ENCODE results near the gene NCMAP.

NCMAP gene

DNA sequence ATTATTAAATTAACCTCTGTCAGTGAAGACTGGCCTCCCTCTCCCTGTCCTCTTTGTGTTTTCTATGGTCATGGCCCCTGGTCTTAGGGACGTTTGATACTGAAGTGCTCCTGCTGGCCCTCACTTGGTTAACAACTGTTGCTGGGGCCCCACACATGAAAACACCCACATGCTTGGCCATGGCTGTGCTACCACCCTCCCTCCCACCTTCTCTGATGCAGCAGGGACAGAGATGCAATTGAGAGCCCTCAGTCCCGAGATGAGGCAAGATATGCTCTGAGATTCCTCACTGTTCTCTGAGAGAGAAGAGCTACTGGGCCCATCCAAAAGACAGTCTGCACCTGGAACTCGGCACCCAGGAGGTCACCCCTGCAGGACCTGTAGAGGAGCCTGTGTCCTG lies 33.3 kb downstream of the NCMAP start:
- H4K20me1 ChIP-seq (ENCODE audit: control insufficient read depth, insufficient read depth, low read depth, low read length), result no peaks in the 10 kb centered on the region
- H3K4me2 ChIP-seq (ENCODE audit: low read length), result no peak overlapping the region
- H3K27me3 ChIP-seq (ENCODE audit: control insufficient read depth, low read length), result 0 out of 2 replicates have a peak, but pooled peaks cover 4% of the 10 kb centered on the region
- H3K4me3 ChIP-seq (ENCODE audit: low read length), result no peak overlapping the region
- TF ChIP-seq, protein P1, sequence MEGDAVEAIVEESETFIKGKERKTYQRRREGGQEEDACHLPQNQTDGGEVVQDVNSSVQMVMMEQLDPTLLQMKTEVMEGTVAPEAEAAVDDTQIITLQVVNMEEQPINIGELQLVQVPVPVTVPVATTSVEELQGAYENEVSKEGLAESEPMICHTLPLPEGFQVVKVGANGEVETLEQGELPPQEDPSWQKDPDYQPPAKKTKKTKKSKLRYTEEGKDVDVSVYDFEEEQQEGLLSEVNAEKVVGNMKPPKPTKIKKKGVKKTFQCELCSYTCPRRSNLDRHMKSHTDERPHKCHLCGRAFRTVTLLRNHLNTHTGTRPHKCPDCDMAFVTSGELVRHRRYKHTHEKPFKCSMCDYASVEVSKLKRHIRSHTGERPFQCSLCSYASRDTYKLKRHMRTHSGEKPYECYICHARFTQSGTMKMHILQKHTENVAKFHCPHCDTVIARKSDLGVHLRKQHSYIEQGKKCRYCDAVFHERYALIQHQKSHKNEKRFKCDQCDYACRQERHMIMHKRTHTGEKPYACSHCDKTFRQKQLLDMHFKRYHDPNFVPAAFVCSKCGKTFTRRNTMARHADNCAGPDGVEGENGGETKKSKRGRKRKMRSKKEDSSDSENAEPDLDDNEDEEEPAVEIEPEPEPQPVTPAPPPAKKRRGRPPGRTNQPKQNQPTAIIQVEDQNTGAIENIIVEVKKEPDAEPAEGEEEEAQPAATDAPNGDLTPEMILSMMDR (IDR thresholded peaks at IDR 0.05; ENCODE audit: low read depth, low read length, poor library complexity, severe bottlenecking), result no peak
- TF ChIP-seq EZH2phosphoT487 (IDR thresholded peaks at IDR 0.05; ENCODE audit: borderline replicate concordance, low read length), result no peak
- H3K79me2 ChIP-seq (ENCODE audit: control insufficient read depth, low read length), result no peaks in the 10 kb centered on the region
- no peaks in the 10 kb centered on the region for H3F3A ChIP-seq (ENCODE audit: control insufficient read depth, insufficient read depth)
- H3K9me3 ChIP-seq (ENCODE audit: control insufficient read depth, insufficient read depth, low read length), result no peaks in the 10 kb centered on the region
- no peak overlapping the region for H3K27ac ChIP-seq (ENCODE audit: low read depth, low read length)
- H3K36me3 ChIP-seq (ENCODE audit: control insufficient read depth, low read length), result no peaks in the 10 kb centered on the region
- peaks cover 5% of the 10 kb centered on the region for H3K4me1 ChIP-seq (ENCODE audit: control insufficient read depth, low read length)
- H3K9me2 ChIP-seq (replicated peaks; ENCODE audit: control insufficient read depth, low read length), result no peaks in the 10 kb centered on the region

GRCh38 chr1:24591781-24592180 lies 35.9 kb downstream of the NCMAP start:
- Histone ChIP-seq H4K20me1 (ENCODE audit: control insufficient read depth, insufficient read depth, low read depth, low read length) (no peaks in the 10 kb centered on the region), H3K4me1 (ENCODE audit: control insufficient read depth, low read length) (peaks cover 4% of the 10 kb centered on the region), H3K36me3 (ENCODE audit: control insufficient read depth, low read length) (no peaks in the 10 kb centered on the region), H3K9me3 (ENCODE audit: control insufficient read depth, insufficient read depth, low read length) (no peaks in the 10 kb centered on the region), H3F3A (ENCODE audit: control insufficient read depth, insufficient read depth) (no peaks in the 10 kb centered on the region), H3K27ac (ENCODE audit: low read depth, low read length) (no peak overlapping the region), H3K27me3 (ENCODE audit: control insufficient read depth, low read length) (peaks cover 13% of the 10 kb centered on the region; the same call in 1 of the 2 replicates), H3K9me2 (replicated peaks; ENCODE audit: control insufficient read depth, low read length) (no peaks in the 10 kb centered on the region), H3K4me2 (ENCODE audit: low read length) (no peak overlapping the region), H3K4me3 (ENCODE audit: low read length) (no peak overlapping the region), H3K79me2 (ENCODE audit: control insufficient read depth, low read length) (no peaks in the 10 kb centered on the region)
- TF ChIP-seq, protein P1 (IDR thresholded peaks at IDR 0.05; ENCODE audit: low read depth, low read length, poor library complexity, severe bottlenecking), result no peak
- TF ChIP-seq EZH2phosphoT487 (IDR thresholded peaks at IDR 0.05; ENCODE audit: borderline replicate concordance, low read length), result no peak

GRCh38 chr1:24594328-24594598 lies 38.4 kb downstream of the NCMAP start:
- no peaks in the 10 kb centered on the region for H3K79me2 ChIP-seq (ENCODE audit: control insufficient read depth, low read length)
- no peaks in the 10 kb centered on the region for H3F3A ChIP-seq (ENCODE audit: control insufficient read depth, insufficient read depth)
- H3K27me3 ChIP-seq (ENCODE audit: control insufficient read depth, low read length), result peaks cover 13% of the 10 kb centered on the region; the same call in 1 of the 2 replicates
- H3K4me2 ChIP-seq (ENCODE audit: low read length), result no peak overlapping the region
- no peak for TF ChIP-seq EZH2phosphoT487 (IDR thresholded peaks at IDR 0.05; ENCODE audit: borderline replicate concordance, low read length)
- TF ChIP-seq, protein P1 (IDR thresholded peaks at IDR 0.05; ENCODE audit: low read depth, low read length, poor library complexity, severe bottlenecking), result no peak
- no peaks in the 10 kb centered on the region for H3K9me2 ChIP-seq (replicated peaks; ENCODE audit: control insufficient read depth, low read length)
- no peaks in the 10 kb centered on the region for H4K20me1 ChIP-seq (ENCODE audit: control insufficient read depth, insufficient read depth, low read depth, low read length)
- no peak overlapping the region for H3K4me3 ChIP-seq (ENCODE audit: low read length)
- no peaks in the 10 kb centered on the region for H3K36me3 ChIP-seq (ENCODE audit: control insufficient read depth, low read length)
- H3K9me3 ChIP-seq (ENCODE audit: control insufficient read depth, insufficient read depth, low read length), result no peaks in the 10 kb centered on the region
- H3K27ac ChIP-seq (ENCODE audit: low read depth, low read length), result no peak overlapping the region
- no peaks in the 10 kb centered on the region for H3K4me1 ChIP-seq (ENCODE audit: control insufficient read depth, low read length)
